ENCODE results near the gene TAX1BP3. TPM values are rescaled to one million over a fixed set of nuclear protein-coding genes. Genes with fewer than 3 reads are reported as not detected.
A peak's percentile ranks its signal among the peaks of the same experiment; 100 is the strongest.

The TAX1BP3 gene
- total and polyA plus RNA-seq, 9 of the 15 experiments (the other 6 are each of a cell fraction or from before 2014, with no cell fraction given) = 0.99 to 14.5 (median 6.2) TPM

GRCh38 chr17:3691617-3692067 is 23.3 kb upstream of the TAX1BP3 start (continued):
- TF ChIP-seq REST (IDR thresholded peaks at IDR 0.05; ENCODE audit: borderline replicate concordance) (peak; percentile 16; the same call in 1 of the 2 replicates), REST (CRISPR knock-in tag; IDR thresholded peaks at IDR 0.05; ENCODE audit: low read depth) (no peak), ELK3 (CRISPR knock-in tag; IDR thresholded peaks at IDR 0.05) (no peak), NONO (IDR thresholded peaks at IDR 0.05; ENCODE audit: low read depth in 2 of 2, low read length in 1 of 2) (no peak), RAD21 (CRISPR knock-in tag; conservative IDR thresholded peaks at IDR 0.05 in 1 of 2, IDR thresholded peaks at IDR 0.05 in 1 of 2) (peak in 1 of 2 experiments; percentile 48; a peak in 2 of 4 replicates), HNRNPLL (IDR thresholded peaks at IDR 0.05; ENCODE audit: low read depth, low read length, poor library complexity, severe bottlenecking) (no peak), ZNF589 (CRISPR knock-in tag; IDR thresholded peaks at IDR 0.05; ENCODE audit: low read depth) (no peak), ASH1L (IDR thresholded peaks at IDR 0.05; ENCODE audit: borderline replicate concordance, low read depth, partially characterized antibody) (no peak), ZC3H4 (CRISPR knock-in tag; IDR thresholded peaks at IDR 0.05; ENCODE audit: borderline replicate concordance) (no peak), SIX5 (IDR thresholded peaks at IDR 0.05; ENCODE audit: borderline replicate concordance in 1 of 2, insufficient read depth in 1 of 2, low read depth in 1 of 2, low read length in 2 of 2) (no peak), ZNF282 (CRISPR knock-in tag; IDR thresholded peaks at IDR 0.05) (no peak)

All from K562 (cell line).